ENCODE measurements around the gene SPCS1.

The SPCS1 gene

DNA sequence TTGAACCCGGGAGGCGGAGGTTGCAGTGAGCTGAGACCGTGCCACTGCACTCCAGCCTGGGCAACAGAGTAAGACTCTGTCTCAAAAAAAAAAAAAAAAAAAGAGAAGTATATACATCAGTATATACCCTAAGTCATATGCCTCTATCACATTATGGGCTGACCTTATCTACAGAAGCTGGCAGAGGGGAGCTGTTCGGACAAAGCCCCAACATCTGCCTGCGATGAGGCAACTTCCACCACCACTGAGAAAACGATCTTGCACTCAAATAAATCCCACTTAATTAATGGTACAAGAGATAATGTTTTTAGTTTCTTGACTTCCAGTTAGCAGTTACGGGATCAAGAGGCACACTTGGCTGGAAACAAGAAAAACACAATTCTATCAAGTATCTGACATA lies 2.6 kb upstream of the SPCS1 start:
- Histone ChIP-seq H3K27ac (no peak overlapping the region), H3K4me3 (no peak overlapping the region), H3K36me3 (ENCODE audit: insufficient read depth, low read length) (peaks cover 9% of the 10 kb centered on the region), H3K9ac (ENCODE audit: insufficient read length) (no peak overlapping the region), H3K9me3 (ENCODE audit: low read depth, low read length) (no peaks in the 10 kb centered on the region)
- DNase-seq (ENCODE audit: low read depth, low spot score) = no peak
- TF ChIP-seq EZH2 (IDR thresholded peaks at IDR 0.05) (no peak), POLR2AphosphoS5 (IDR thresholded peaks at IDR 0.05; ENCODE audit: borderline replicate concordance, low read depth, low read length) (no peak), FOXP2 (optimal IDR thresholded peaks at IDR 0.05; ENCODE audit: control extremely low read depth, extremely low read length, insufficient read depth) (no peak)

- no peak overlapping the region for H3K27ac ChIP-seq
- H3K9ac ChIP-seq (ENCODE audit: insufficient read length) = peak overlapping the region; percentile 63
- peaks cover 12% of the 10 kb centered on the region for H3K36me3 ChIP-seq (ENCODE audit: insufficient read depth, low read length)
- no peaks in the 10 kb centered on the region for H3K9me3 ChIP-seq (ENCODE audit: low read depth, low read length)
- TF ChIP-seq POLR2AphosphoS5 (IDR thresholded peaks at IDR 0.05; ENCODE audit: borderline replicate concordance, low read depth, low read length) = no peak
- TF ChIP-seq EZH2 (IDR thresholded peaks at IDR 0.05) = no peak
- no peak for TF ChIP-seq FOXP2 (optimal IDR thresholded peaks at IDR 0.05; ENCODE audit: control extremely low read depth, extremely low read length, insufficient read depth)
- DNase-seq (ENCODE audit: low read depth, low spot score) = no peak
- peak overlapping the region; percentile 85 for H3K4me3 ChIP-seq
These were observed 1.1 kb upstream of the SPCS1 start for GRCh38 chr3:52704611-52705437.

DNA sequence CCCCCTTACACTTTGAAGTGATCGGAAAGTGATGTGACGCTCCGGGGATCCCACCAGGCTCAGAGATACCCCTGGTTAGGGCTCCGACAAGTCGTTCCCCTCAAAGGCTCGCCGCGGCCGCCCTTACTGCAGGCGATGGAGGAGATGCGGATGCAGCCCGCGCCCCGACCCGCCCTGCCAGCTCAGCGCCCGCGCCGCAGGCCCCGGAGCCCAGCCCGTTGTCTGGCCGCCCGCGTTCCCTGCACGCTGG lies 543 bp upstream of the SPCS1 start:
- no peak for DNase-seq (ENCODE audit: low read depth, low spot score)
- peak overlapping the region; percentile 85 for H3K4me3 ChIP-seq
- H3K36me3 ChIP-seq (ENCODE audit: insufficient read depth, low read length) = peaks cover 12% of the 10 kb centered on the region
- TF ChIP-seq FOXP2 (optimal IDR thresholded peaks at IDR 0.05; ENCODE audit: control extremely low read depth, extremely low read length, insufficient read depth) (no peak), POLR2AphosphoS5 (IDR thresholded peaks at IDR 0.05; ENCODE audit: borderline replicate concordance, low read depth, low read length) (no peak), EZH2 (IDR thresholded peaks at IDR 0.05) (no peak)
- H3K9me3 ChIP-seq (ENCODE audit: low read depth, low read length) = no peaks in the 10 kb centered on the region
- no peak overlapping the region for H3K27ac ChIP-seq
- peak overlapping the region; percentile 63 for H3K9ac ChIP-seq (ENCODE audit: insufficient read length)

DNA sequence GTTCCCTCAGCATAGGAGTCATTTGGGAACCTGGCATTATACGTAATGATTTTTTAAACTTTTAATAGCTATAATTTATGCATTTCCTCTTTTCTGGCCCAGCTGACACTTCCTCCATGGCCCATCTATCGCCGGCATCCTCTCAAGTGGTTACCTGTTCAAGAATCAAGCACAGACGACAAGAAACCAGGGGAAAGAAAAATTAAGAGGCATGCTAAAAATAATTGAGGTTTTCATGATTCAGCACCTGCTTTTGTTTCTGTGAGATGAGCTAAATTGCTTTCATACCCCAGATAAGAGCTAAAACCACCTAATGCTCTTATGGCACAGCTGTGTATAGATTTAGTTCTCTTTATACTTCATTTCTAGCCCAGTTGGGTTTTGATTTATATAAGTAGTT lies 1.7 kb downstream of the SPCS1 start:
- peak overlapping the region; percentile 85; the same call in 1 of the 2 replicates for H3K4me3 ChIP-seq
- H3K36me3 ChIP-seq (ENCODE audit: insufficient read depth, low read length) = peaks cover 12% of the 10 kb centered on the region
- DNase-seq (ENCODE audit: low read depth, low spot score) = no peak
- no peak overlapping the region for H3K9ac ChIP-seq (ENCODE audit: insufficient read length)
- no peak overlapping the region for H3K27ac ChIP-seq
- no peaks in the 10 kb centered on the region for H3K9me3 ChIP-seq (ENCODE audit: low read depth, low read length)
- TF ChIP-seq FOXP2 (optimal IDR thresholded peaks at IDR 0.05; ENCODE audit: control extremely low read depth, extremely low read length, insufficient read depth) = no peak

DNA sequence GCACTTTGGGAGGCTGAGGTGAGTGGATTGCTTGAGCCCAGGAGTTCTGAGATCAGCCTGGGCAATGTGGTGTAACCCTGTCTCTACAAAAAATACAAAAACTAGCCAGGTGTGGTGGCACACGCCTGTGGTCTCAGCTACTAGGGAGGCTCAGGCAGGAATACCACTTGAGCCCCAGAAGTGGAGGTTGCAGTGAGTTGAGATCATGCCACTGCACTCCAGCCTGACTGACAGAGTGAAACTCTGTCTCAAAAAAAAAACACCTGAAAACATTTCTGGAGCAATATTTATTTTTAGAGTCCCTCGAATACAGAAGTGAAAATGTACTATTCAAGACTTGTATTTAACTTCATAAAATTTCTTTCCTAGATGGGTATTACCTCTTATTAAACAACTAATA lies 4.6 kb downstream of the SPCS1 start:
- no peak for DNase-seq (ENCODE audit: low read depth, low spot score)
- TF ChIP-seq POLR2AphosphoS5 (IDR thresholded peaks at IDR 0.05; ENCODE audit: borderline replicate concordance, low read depth, low read length) = no peak
- TF ChIP-seq FOXP2 (optimal IDR thresholded peaks at IDR 0.05; ENCODE audit: control extremely low read depth, extremely low read length, insufficient read depth) = no peak
- TF ChIP-seq EZH2 (IDR thresholded peaks at IDR 0.05) = no peak
- H3K4me3 ChIP-seq = no peak overlapping the region
- H3K9me3 ChIP-seq (ENCODE audit: low read depth, low read length) = no peaks in the 10 kb centered on the region
- H3K27ac ChIP-seq = no peak overlapping the region
- H3K36me3 ChIP-seq (ENCODE audit: insufficient read depth, low read length) = peaks cover 12% of the 10 kb centered on the region
- no peak overlapping the region for H3K9ac ChIP-seq (ENCODE audit: insufficient read length)

- no peaks in the 10 kb centered on the region for H3K9me3 ChIP-seq (ENCODE audit: low read depth, low read length)
- no peak overlapping the region for H3K4me3 ChIP-seq
- no peak overlapping the region for H3K9ac ChIP-seq (ENCODE audit: insufficient read length)
- H3K36me3 ChIP-seq (ENCODE audit: insufficient read depth, low read length) = peaks cover 11% of the 10 kb centered on the region
- TF ChIP-seq EZH2 (IDR thresholded peaks at IDR 0.05) (no peak), FOXP2 (optimal IDR thresholded peaks at IDR 0.05; ENCODE audit: control extremely low read depth, extremely low read length, insufficient read depth) (no peak), POLR2AphosphoS5 (IDR thresholded peaks at IDR 0.05; ENCODE audit: borderline replicate concordance, low read depth, low read length) (no peak)
- no peak overlapping the region for H3K27ac ChIP-seq
- DNase-seq (ENCODE audit: low read depth, low spot score) = no peak
These were observed 6.6 kb downstream of the SPCS1 start for GRCh38 chr3:52712291-52713212.

GRCh38 chr3:52714335-52715302 lies 8.7 kb downstream of the SPCS1 start:
- TF ChIP-seq POLR2AphosphoS5 (IDR thresholded peaks at IDR 0.05; ENCODE audit: borderline replicate concordance, low read depth, low read length) (no peak), FOXP2 (optimal IDR thresholded peaks at IDR 0.05; ENCODE audit: control extremely low read depth, extremely low read length, insufficient read depth) (no peak), EZH2 (IDR thresholded peaks at IDR 0.05) (no peak)
- DNase-seq (ENCODE audit: low read depth, low spot score) = no peak

More at GRCh38 chr3:52714335-52715302, 8.7 kb downstream of the SPCS1 start:
- Histone ChIP-seq H3K9ac (ENCODE audit: insufficient read length) (no peak overlapping the region), H3K27ac (no peak overlapping the region), H3K4me3 (no peak overlapping the region), H3K9me3 (ENCODE audit: low read depth, low read length) (no peaks in the 10 kb centered on the region), H3K36me3 (ENCODE audit: insufficient read depth, low read length) (no peaks in the 10 kb centered on the region)
